Islet precursor cell (in vitro differentiated cells): ENCODE measurements around the gene ECHDC1.
"Not testable (repeated sequence)": the region's sequence is repeated elsewhere in the genome, so short reads cannot be mapped to it uniquely, and the experiment has no call there.

Experiments
- DNase-seq: peaks from one replicate; pipeline ENCODE4 v3.0.0-alpha.2; 2018

Gene ECHDC1

GRCh38 chr6:127341471-127342202, 1.8 kb downstream of the ECHDC1 start:
- DNase-seq: no peak

- no peak for DNase-seq
Measured at GRCh38 chr6:127340171-127340570, 3.2 kb downstream of the ECHDC1 start.

GRCh38 chr6:127338936-127339335, 4.5 kb downstream of the ECHDC1 start:
- no peak for DNase-seq

- no peak for DNase-seq
Measured at GRCh38 chr6:127332383-127332961, 10.9 kb downstream of the ECHDC1 start.

- DNase-seq: not testable (repeated sequence)
Measured at GRCh38 chr6:127331256-127331655, 12.2 kb downstream of the ECHDC1 start.

- no peak for DNase-seq
Measured at GRCh38 chr6:127328043-127328609, 15.3 kb downstream of the ECHDC1 start.

- DNase-seq: no peak
Measured at GRCh38 chr6:127319686-127320085, 23.7 kb downstream of the ECHDC1 start.

GRCh38 chr6:127317388-127318128, 25.9 kb downstream of the ECHDC1 start:
- DNase-seq: no peak

GRCh38 chr6:127305741-127306140, 37.7 kb downstream of the ECHDC1 start:
- DNase-seq: no peak

GRCh38 chr6:127303917-127304316, 39.5 kb downstream of the ECHDC1 start:
- no peak for DNase-seq

GRCh38 chr6:127302728-127303660, 40.4 kb downstream of the ECHDC1 start:
- DNase-seq: no peak

GRCh38 chr6:127301199-127301700, 42.2 kb downstream of the ECHDC1 start:
- no peak for DNase-seq

GRCh38 chr6:127300411-127300810, 43.0 kb downstream of the ECHDC1 start:
- peak; percentile 76 for DNase-seq

GRCh38 chr6:127299522-127300240, 43.7 kb downstream of the ECHDC1 start:
- no peak for DNase-seq

GRCh38 chr6:127298475-127298874, 44.9 kb downstream of the ECHDC1 start:
- DNase-seq: no peak

- peak; percentile 87 for DNase-seq
Measured at GRCh38 chr6:127297502-127298070, 45.8 kb downstream of the ECHDC1 start.

- no peak for DNase-seq
Measured at GRCh38 chr6:127291495-127291894, 51.9 kb downstream of the ECHDC1 start.

GRCh38 chr6:127290391-127291265, 52.8 kb downstream of the ECHDC1 start:
- no peak for DNase-seq

GRCh38 chr6:127289934-127290333, 53.5 kb downstream of the ECHDC1 start:
- DNase-seq: no peak

- no peak for DNase-seq
Measured at GRCh38 chr6:127288705-127289104, 54.7 kb downstream of the ECHDC1 start.
